Gastrocnemius medialis (tissue), 4 donors: Measurements from ENCODE around the gene CAMSAP1.

Experiments used
- CTCF ChIP-seq, 5 experiments: fragments of 450-650 bp in 3 of 5; fragments of 200-600 bp in 2 of 5; sonication (generic) in 2 of 5; IDR thresholded peaks in 4 of 5; conservative IDR thresholded peaks in 1 of 5; 1 replicate in 4 of 5; 2 replicates in 1 of 5; pipeline ENCODE4 v1.5.1; 2016 to 2019; ENCODE audit warnings: antibody characterized with exemption in 5 of 5, mild to moderate bottlenecking in 3 of 5, moderate library complexity in 3 of 5
- POLR2A ChIP-seq, 2 donors: fragments of 450-650 bp; IDR thresholded peaks; one replicate each; pipeline ENCODE4 v1.6.1; 2017; ENCODE audit warnings: antibody characterized with exemption in 2 of 2, mild to moderate bottlenecking in 2 of 2, moderate library complexity in 2 of 2

DNA sequence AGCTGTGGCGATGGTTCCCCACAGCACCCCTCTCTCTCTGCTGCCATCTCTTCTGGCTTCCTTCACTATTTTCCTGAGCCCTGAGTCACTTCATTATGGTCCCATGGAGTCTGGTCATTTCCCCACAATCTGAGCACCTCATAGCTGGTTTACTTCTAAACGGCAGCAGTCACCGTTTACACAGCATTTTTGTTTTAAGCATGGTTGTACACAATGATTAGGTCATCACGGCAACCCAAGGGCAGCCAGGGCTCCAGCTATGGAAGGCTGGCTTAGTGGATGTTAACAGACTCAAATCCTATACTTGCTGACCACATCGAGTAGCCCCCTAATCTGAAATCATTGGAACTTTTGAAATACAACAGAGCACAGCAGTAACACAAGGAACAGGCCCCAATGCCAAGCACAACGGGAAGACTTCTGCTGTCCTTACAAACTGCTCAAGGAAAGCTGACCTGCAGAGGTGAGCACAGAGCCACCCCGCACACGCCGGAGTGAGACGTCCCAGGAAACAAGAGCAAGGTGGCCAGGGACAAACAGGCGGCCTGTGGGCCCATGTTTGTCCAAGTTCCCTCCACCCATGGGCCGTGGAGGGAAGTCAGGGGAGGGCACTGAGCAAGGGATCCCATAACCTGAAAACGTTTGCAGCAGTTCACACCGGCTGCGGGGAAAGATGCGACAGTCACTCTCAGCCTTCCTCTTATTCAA lies 22.9 kb downstream of the CAMSAP1 start:
- TF ChIP-seq CTCF (IDR thresholded peaks at IDR 0.05 in 4 of 5, conservative IDR thresholded peaks at IDR 0.05 in 1 of 5) (no peak), POLR2A (IDR thresholded peaks at IDR 0.05) (no peak)
